IMR-90 (cell line): ENCODE data around the gene NRP2. TPM values are rescaled to one million over a fixed set of nuclear protein-coding genes. Genes with fewer than 3 reads are reported as not detected.
A peak's percentile ranks its signal among the peaks of the same experiment; 100 is the strongest.

Source experiments
- ATAC-seq: fragments of 200-7000 bp; cut with Tn5 transposase; 2 replicates; pipeline ENCODE4 v1.9.1; 2020; ENCODE audit warnings: low read depth, mild to moderate bottlenecking, moderate library complexity
- BruUV-seq: library from RNA; stranded (reverse); fragments of 400-500 nt; replicated peaks from 2 replicates; lab custom pipeline; 2021; lab: Mats Ljungman, UMichigan
- CTCF ChIA-PET: fragments of 300-600 bp; formaldehyde crosslinking; extraction: SDS; loops from one replicate; lab custom pipeline; 2021; ENCODE audit warnings: antibody characterized with exemption; lab: Yijun Ruan, JAX
- POLR2A ChIA-PET: fragments of 300-600 bp; sonication (Branson Sonifier 250); formaldehyde crosslinking; loops from one replicate; lab custom pipeline; 2022; ENCODE audit warnings: antibody characterized with exemption; ENCODE audit not compliant: unreplicated experiment; lab: Charles Lee
- DNase-seq: peaks from one replicate; pipeline ENCODE4 v3.0.0; 2013
- H2AFZ ChIP-seq: replicated peaks from 2 replicates; pipeline ENCODE3; 2013; ENCODE audit warnings: low read length, mild to moderate bottlenecking; ENCODE audit not compliant: poor library complexity
- H2AK5ac ChIP-seq: 2 replicates; pipeline ENCODE4 v1.6.1; 2013; ENCODE audit warnings: low read depth, low read length, inconsistent platforms
- H2AK9ac ChIP-seq: replicated peaks from 2 replicates; pipeline ENCODE3; 2013; ENCODE audit warnings: mild to moderate bottlenecking, low read depth, low read length, moderate library complexity; ENCODE audit not compliant: poor library complexity
- H2BK120ac ChIP-seq: 2 replicates; pipeline ENCODE4 v1.6.1; 2013; ENCODE audit warnings: low read depth, low read length, inconsistent platforms
- H2BK15ac ChIP-seq: 3 replicates; pipeline ENCODE4 v1.6.1; 2013; ENCODE audit warnings: low read depth, low read length, inconsistent platforms
- H2BK20ac ChIP-seq: 2 replicates; pipeline ENCODE4 v1.6.1; 2013; ENCODE audit warnings: low read depth, mild to moderate bottlenecking, inconsistent platforms, low read length, moderate library complexity
- H2BK5ac ChIP-seq: 2 replicates; pipeline ENCODE4 v1.6.1; 2013; ENCODE audit warnings: mild to moderate bottlenecking, low read depth, low read length, inconsistent platforms; ENCODE audit not compliant: poor library complexity, severe bottlenecking
- H3K14ac ChIP-seq: replicated peaks from 2 replicates; pipeline ENCODE4 v1.6.1; 2013; ENCODE audit warnings: low read depth, low read length, inconsistent platforms
- H3K18ac ChIP-seq: 2 replicates; pipeline ENCODE4 v1.6.1; 2013; ENCODE audit warnings: low read depth, low read length, control low read depth
- H3K23ac ChIP-seq: 2 replicates; pipeline ENCODE4 v1.6.1; 2013; ENCODE audit warnings: low read depth, low read length, inconsistent platforms
- H3K27ac ChIP-seq: 2 replicates; pipeline ENCODE4 v1.5.1; 2013; ENCODE audit warnings: mild to moderate bottlenecking, control low read depth, low read length; ENCODE audit not compliant: insufficient read depth
- H3K27me3 ChIP-seq: 2 replicates; pipeline ENCODE4 v1.6.1; 2013; ENCODE audit warnings: low read length; ENCODE audit not compliant: control insufficient read depth, insufficient read depth
- H3K36me3 ChIP-seq: 2 replicates; pipeline ENCODE4 v1.6.1; 2013; ENCODE audit warnings: low read length, mixed read lengths; ENCODE audit not compliant: control insufficient read depth, insufficient read depth
- H3K4ac ChIP-seq: 2 replicates; pipeline ENCODE4 v1.6.1; 2013; ENCODE audit warnings: low read depth, low read length, inconsistent platforms
- H3K4me1 ChIP-seq: 2 replicates; pipeline ENCODE4 v1.6.1; 2013; ENCODE audit warnings: low read length, mixed read lengths; ENCODE audit not compliant: control insufficient read depth, insufficient read depth
- H3K4me2 ChIP-seq: 2 replicates; pipeline ENCODE4 v1.6.1; 2013; ENCODE audit warnings: low read depth, mild to moderate bottlenecking, control low read depth, low read length, moderate library complexity
- H3K4me3 ChIP-seq: 2 replicates; pipeline ENCODE4 v1.5.1; 2013; ENCODE audit warnings: low read depth, mild to moderate bottlenecking, control low read depth, low read length, moderate library complexity; ENCODE audit not compliant: insufficient read depth
- H3K56ac ChIP-seq: 2 replicates; pipeline ENCODE4 v1.6.1; 2013; ENCODE audit warnings: low read length, inconsistent platforms; ENCODE audit not compliant: insufficient read depth; ENCODE audit errors: extremely low read depth
- H3K79me1 ChIP-seq, 2 experiments: 2 replicates each; pipeline ENCODE4 v1.6.1; 2013; ENCODE audit warnings: low read length in 2 of 2, inconsistent platforms in 1 of 2, low read depth in 1 of 2
- H3K9ac ChIP-seq: 2 replicates; pipeline ENCODE4 v1.6.1; 2013; ENCODE audit warnings: low read depth, low read length, control low read depth
- H3K9me1 ChIP-seq: 2 replicates; pipeline ENCODE4 v1.6.1; 2013; ENCODE audit warnings: low read length, inconsistent platforms; ENCODE audit not compliant: insufficient read depth
- H3K9me3 ChIP-seq: 2 replicates; pipeline ENCODE4 v1.6.1; 2013; ENCODE audit warnings: low read length; ENCODE audit not compliant: control insufficient read depth, insufficient read depth
- H4K20me1 ChIP-seq: 2 replicates; pipeline ENCODE4 v1.6.1; 2013; ENCODE audit warnings: low read length, inconsistent platforms; ENCODE audit not compliant: insufficient read depth
- H4K5ac ChIP-seq: 2 replicates; pipeline ENCODE4 v1.6.1; 2013; ENCODE audit warnings: mild to moderate bottlenecking, low read depth, low read length, control low read depth
- H4K8ac ChIP-seq, 2 experiments: 2 replicates each; pipeline ENCODE4 v1.6.1; 2013; ENCODE audit warnings: low read depth in 2 of 2, low read length in 2 of 2, control low read depth in 1 of 2, inconsistent platforms in 1 of 2
- H4K91ac ChIP-seq: 2 replicates; pipeline ENCODE4 v1.6.1; 2013; ENCODE audit warnings: low read depth, low read length, inconsistent platforms; ENCODE audit not compliant: insufficient read depth
- CEBPB ChIP-seq: IDR thresholded peaks from 2 replicates; pipeline ENCODE4 v1.6.1; 2012; ENCODE audit warnings: low read depth, low read length, improper control_type of control experiment
- NFE2L2 ChIP-seq: fragments of 150-350 bp; IDR thresholded peaks from 2 replicates; pipeline ENCODE4 v1.6.1; 2016; ENCODE audit warnings: low read depth, mild to moderate bottlenecking, low read length
- POLR2A ChIP-seq: IDR thresholded peaks from 2 replicates; pipeline ENCODE4 v1.6.1; 2012; ENCODE audit warnings: mild to moderate bottlenecking, low read depth, low read length
- WGBS, 2 experiments: methylation state at CpG; one replicate each; pipeline versions ENCODE4 v1.1.5 to v1.1.7; 2013; ENCODE audit warnings: missing lambda C conversion rate in 2 of 2; ENCODE audit not compliant: insufficient read length in 1 of 2; ENCODE audit errors: extremely low coverage in 2 of 2; 5-methylcytosine and 5-hydroxymethylcytosine counted together
- dilution Hi-C: fragments of 300-500 bp; cut with HindIII; formaldehyde crosslinking; loops from one replicate; pipeline ENCODE4 v1.14.3; 2018; ENCODE audit warnings: low sequenced_read_pairs; ENCODE audit not compliant: unreplicated experiment
- in situ Hi-C: fragments of 300-500 bp; cut with MboI; formaldehyde crosslinking; loops from 3 replicates; pipeline ENCODE4 v1.14.3; 2019; ENCODE audit warnings: low sequenced_read_pairs, inconsistent platforms, mixed read lengths
- intact Hi-C: fragments of 100-400 bp; cut with micrococcal nuclease; formaldehyde crosslinking; loops from 2 replicates; pipeline ENCODE4 v1.10.0; 2022
- polyA plus RNA-seq, 3 experiments: library from polyadenylated mRNA; depleted of rRNA; stranded (reverse); fragments of >200 nt; gene quantifications; 2 replicates each; pipeline ENCODE4 v1.2.3, GENCODE V29; 2012; ENCODE audit warnings: low replicate concordance in 1 of 3
- total RNA-seq: library from RNA; depleted of rRNA; stranded (reverse); fragments of >200 nt; gene quantifications from 2 replicates; pipeline ENCODE4 v1.2.3, GENCODE V29; 2012

NRP2 gene
- total and polyA plus RNA-seq, 2 of the 4 experiments (the other 2 are of a cell fraction): 46.4 to 51.3 TPM

- Histone ChIP-seq H3K18ac (peak overlapping the region; percentile 92), H3K56ac (peak overlapping the region; percentile 76), H3K36me3 (peaks cover 17% of the 10 kb centered on the region), H2BK120ac (peak overlapping the region; percentile 92), H4K8ac (peak overlapping the region; percentile 74 to 78), H3K9me3 (no peaks in the 10 kb centered on the region), H3K23ac (peak overlapping the region; percentile 93), H2BK20ac (peak overlapping the region; percentile 92), H3K27ac (peak overlapping the region; percentile 77), H3K4ac (peak overlapping the region; percentile 95), H2BK15ac (peak overlapping the region; percentile 75; the same call in 2 of the 3 replicates), H4K5ac (peak overlapping the region; percentile 75), H3K9ac (peak overlapping the region; percentile 22; the same call in 1 of the 2 replicates), H2AK5ac (peak overlapping the region; percentile 66), H3K14ac (peak overlapping the region; percentile 74), H4K20me1 (peaks cover 6% of the 10 kb centered on the region), H4K91ac (peak overlapping the region; percentile 95), H3K27me3 (no peaks in the 10 kb centered on the region), H3K4me3 (no peak overlapping the region), H2AK9ac (peak overlapping the region; percentile 33), H2AFZ (no peak overlapping the region), H3K9me1 (peaks cover 49% of the 10 kb centered on the region), H3K4me2 (no peak overlapping the region), H3K4me1 (peaks cover 60% of the 10 kb centered on the region), H3K79me1 (peaks cover 34 to 70% of the 10 kb centered on the region in 2 experiments), H2BK5ac (peak overlapping the region; percentile 84)
- dilution Hi-C loops (no loop called here), intact Hi-C loops (no loop called here), in situ Hi-C loops (loop anchor here (25.0 kb wide), 1 partner anchor 1162 kb away; the partner anchor contains the start of gene PARD3B)
- WGBS, 2 experiments: 100% methylated on average over 1 of the region's 4 CpGs; no CpG with 5 or more reads in 1 of the 2 experiments
- DNase-seq (no peak), ATAC-seq (no peak)
- no TSS peak for BruUV-seq
- TF ChIP-seq POLR2A (0 out of 2 replicates have a peak, but pooled peaks have one; percentile 10), CEBPB (no peak), NFE2L2 (no peak)
- POLR2A ChIA-PET: interaction anchor here (0.6 to 1.2 kb wide), 3 partner anchors 17 to 1008 kb away, joined by 3 to 4 read pairs (median 3); partner anchors contain the start of gene NRP2
- CTCF ChIA-PET: interaction anchor here (1.5 kb wide), 1 partner anchor 21 kb away, joined by 4 read pairs; no protein-coding TSS in a partner anchor
Observed at GRCh38 chr2:205699515-205700289, 17.4 kb downstream of the NRP2 start.
